Pancreas (tissue), 10 donors: ENCODE results near the gene C10orf71. TPM values are rescaled to one million over a fixed set of nuclear protein-coding genes. Genes with fewer than 3 reads are reported as not detected.

Experiments used
- ATAC-seq, 4 donors: fragments of 200-7000 bp; cut with Tn5 transposase; one replicate each; pipeline versions ENCODE4 v1.8.0 to v1.9.1; 2020; ENCODE audit warnings: mild to moderate bottlenecking in 4 of 4, moderate library complexity in 4 of 4
- DNase-seq, 6 donors: peaks; one replicate each; pipeline ENCODE4 v3.0.0-alpha.2; 2020
- FAIRE-seq: peaks from 2 replicates; lab custom pipeline; 2012; peaks lifted over from hg19 to GRCh38; lab: Jason Lieb, UNC
- H3K27ac ChIP-seq, 4 donors: fragments of 200-600 bp; sonication (generic); 1 replicate in 3 of 4; 2 replicates in 1 of 4; pipeline versions ENCODE4 v1.5.0 to v1.8.0; 2020
- H3K27me3 ChIP-seq, 4 donors: fragments of 200-600 bp; one replicate each; pipeline ENCODE4 v1.8.0; 2021
- H3K36me3 ChIP-seq, 3 donors: fragments of 200-600 bp; sonication (generic) in 1 of 3; one replicate each; pipeline versions ENCODE4 v1.5.0 to v1.8.0; 2020 to 2021
- H3K4me1 ChIP-seq, 3 donors: fragments of 200-600 bp; one replicate each; pipeline ENCODE4 v1.8.0; 2021
- H3K4me3 ChIP-seq, 4 donors: fragments of 200-600 bp; sonication (generic) in 2 of 4; one replicate each; pipeline versions ENCODE4 v1.5.0 to v1.8.0; 2020 to 2021
- H3K9me3 ChIP-seq, 4 donors: fragments of 200-600 bp; one replicate each; pipeline ENCODE4 v1.8.0; 2021
- CTCF ChIP-seq, 4 donors: fragments of 200-600 bp; sonication (generic) in 3 of 4; IDR thresholded peaks; one replicate each; pipeline versions ENCODE4 v1.5.0 to v1.8.0; 2021; ENCODE audit warnings: antibody characterized with exemption in 4 of 4
- WGBS, 2 donors: extraction: QIAGEN DNeasy Blood & Tissue Kit; methylation state at CpG; one replicate each; pipeline ENCODE4 v1.1.7; 2013; 5-methylcytosine and 5-hydroxymethylcytosine counted together
- intact Hi-C, 3 donors: fragments of 100-400 bp; cut with DNase I; formaldehyde crosslinking; loops; one replicate each; pipeline versions ENCODE4 v1.11.1 to v1.14.2; 2022
- polyA plus RNA-seq, 2 donors: library from polyadenylated mRNA; stranded (reverse); fragments of 200-250 nt; gene quantifications; one replicate each; pipeline ENCODE4 v1.2.3, GENCODE V29; 2013
- total RNA-seq, 6 donors: library from RNA; stranded (reverse); fragmentation: NEBNext Ultra II Directional in 4 of 6; extraction: Animal tissue kit (Norgen Biotek cat#: 25700) in 4 of 6; gene quantifications; one replicate each; pipeline versions ENCODE4 v1.2.1 to v1.2.4, GENCODE V29; 2021 to 2023
- donor health status: healthy with polysubstance abuse.
- donor health status: DM: no; HTN: no; CAD: no; lungs with moderate emphysema.
- donor health status: DM: no; HTN: no; CAD: no.
- donor health status: control.
- donor health status: control.
- donor health status: Bipolar disorder and iron deficiency.
- donor health status: DM: yes; HTN: yes; CAD: no.
- donor health status: DM: no; HTN: no; CAD: no.
- donor health status: DM: no; HTN: no; CAD: no.
- donor health status: DM: yes; HTN: yes; CAD: no.

C10orf71 gene
- total and polyA plus RNA-seq, 8 donors = 0.07 to 2.6 (median 0.50) TPM

- no peaks in the 10 kb centered on the region for H3K9me3 ChIP-seq
- H3K27me3 ChIP-seq = no peaks in the 10 kb centered on the region
- DNase-seq (no peak), ATAC-seq (no peak), FAIRE-seq (no peak)
- 88 to 89% methylated on average over 8 of the region's 8 CpGs for WGBS, 2 donors
- H3K36me3 ChIP-seq = no peaks in the 10 kb centered on the region
- TF ChIP-seq CTCF (IDR thresholded peaks at IDR 0.05) = no peak
- no peak overlapping the region for H3K4me3 ChIP-seq
- no peaks in the 10 kb centered on the region for H3K4me1 ChIP-seq
- H3K27ac ChIP-seq = no peak overlapping the region
- intact Hi-C loops = no loop called here
Measured at GRCh38 chr10:49364747-49365146, 65.8 kb downstream of the C10orf71 start.

- H3K9me3 ChIP-seq = no peaks in the 10 kb centered on the region
- H3K4me1 ChIP-seq = no peaks in the 10 kb centered on the region
- H3K27ac ChIP-seq = no peak overlapping the region
- WGBS, 2 donors = 76 to 79% methylated on average over 3 of the region's 3 CpGs
- intact Hi-C loops = no loop called here
- FAIRE-seq = no peak
- no peaks in the 10 kb centered on the region for H3K27me3 ChIP-seq
- TF ChIP-seq CTCF (IDR thresholded peaks at IDR 0.05) = no peak
- no peak overlapping the region for H3K4me3 ChIP-seq
- DNase-seq = no peak
- H3K36me3 ChIP-seq = no peaks in the 10 kb centered on the region
- ATAC-seq = no peak
Measured at GRCh38 chr10:49365275-49365674, 66.3 kb downstream of the C10orf71 start.

- Histone ChIP-seq H3K27ac (no peak overlapping the region), H3K4me1 (no peaks in the 10 kb centered on the region), H3K4me3 (no peak overlapping the region), H3K9me3 (no peaks in the 10 kb centered on the region), H3K27me3 (no peaks in the 10 kb centered on the region), H3K36me3 (no peaks in the 10 kb centered on the region)
- no peak for DNase-seq
- TF ChIP-seq CTCF (IDR thresholded peaks at IDR 0.05) = no peak
- no peak for ATAC-seq
- no peak for FAIRE-seq
- WGBS, 2 donors = 65 to 67% methylated on average over 23 of the region's 23 CpGs
- intact Hi-C loops = no loop called here
Measured at GRCh38 chr10:49365675-49366415, 66.9 kb downstream of the C10orf71 start.

GRCh38 chr10:49366460-49366859, 67.5 kb downstream of the C10orf71 start:
- no peak for FAIRE-seq
- 67 to 69% methylated on average over 4 of the region's 4 CpGs for WGBS, 2 donors

More at GRCh38 chr10:49366460-49366859, 67.5 kb downstream of the C10orf71 start:
- no peaks in the 10 kb centered on the region for H3K4me1 ChIP-seq
- DNase-seq (no peak), ATAC-seq (no peak)
- intact Hi-C loops = no loop called here
- no peak overlapping the region for H3K4me3 ChIP-seq
- no peak for TF ChIP-seq CTCF (IDR thresholded peaks at IDR 0.05)
- H3K36me3 ChIP-seq = no peaks in the 10 kb centered on the region
- H3K27me3 ChIP-seq = no peaks in the 10 kb centered on the region
- no peak overlapping the region for H3K27ac ChIP-seq
- no peaks in the 10 kb centered on the region for H3K9me3 ChIP-seq
